Motor neuron (in vitro differentiated cells): ENCODE measurements around the gene WNT9A. TPM values are rescaled to one million over a fixed set of nuclear protein-coding genes. Genes with fewer than 3 reads are reported as not detected.
"Not testable (repeated sequence)": the region's sequence is repeated elsewhere in the genome, so short reads cannot be mapped to it uniquely, and the experiment has no call there.

Source experiments
- ATAC-seq, 8 experiments: fragments of 200-7000 bp; cut with Tn5 transposase; replicated peaks in 6 of 8; 2 replicates each; pipeline ENCODE4 v1.8.0; 2021; ENCODE audit warnings: mild to moderate bottlenecking in 8 of 8, moderate library complexity in 8 of 8
- H3K27ac ChIP-seq, 2 donors: fragments of 250-450 bp; sonication (Bioruptor Pico); 2 replicates each; pipeline ENCODE4 v1.9.0; 2021; ENCODE audit warnings: antibody characterized with exemption in 2 of 2, mild to moderate bottlenecking in 2 of 2, moderate library complexity in 1 of 2
- H3K4me1 ChIP-seq, 2 donors: fragments of 250-450 bp; sonication (Bioruptor Pico); replicated peaks in 1 of 2; 2 replicates each; pipeline ENCODE4 v1.6.1; 2021; ENCODE audit warnings: antibody characterized with exemption in 2 of 2, mild to moderate bottlenecking in 2 of 2, moderate library complexity in 1 of 2
- H3K4me3 ChIP-seq, 5 donors: fragments of 250-450 bp; sonication (Bioruptor Pico); 2 replicates each; pipeline ENCODE4 v1.9.0; 2021; ENCODE audit warnings: antibody characterized with exemption in 5 of 5, mild to moderate bottlenecking in 5 of 5, moderate library complexity in 4 of 5
- WGBS, 10 experiments: fragments of 450-650 bp; shearing (Covaris generic); methylation state at CpG; one replicate each; pipeline ENCODE4 v1.0.0; 2022; 5-methylcytosine and 5-hydroxymethylcytosine counted together
- in situ Hi-C, 9 experiments: fragments of 400-800 bp; cut with MboI; loops; one replicate each; pipeline ENCODE4 v1.15.0; 2021; ENCODE audit warnings: low sequenced_read_pairs in 9 of 9, low pct_unique_long_range_greater_than_20kb in 2 of 9; ENCODE audit not compliant: unreplicated experiment in 9 of 9
- total RNA-seq, 8 experiments: library from RNA; unstranded; fragments of 300-600 nt; gene quantifications; 2 replicates each; pipeline versions ENCODE4 v1.2.3 to v1.2.4, GENCODE V29; 2022

Gene WNT9A, protein sequence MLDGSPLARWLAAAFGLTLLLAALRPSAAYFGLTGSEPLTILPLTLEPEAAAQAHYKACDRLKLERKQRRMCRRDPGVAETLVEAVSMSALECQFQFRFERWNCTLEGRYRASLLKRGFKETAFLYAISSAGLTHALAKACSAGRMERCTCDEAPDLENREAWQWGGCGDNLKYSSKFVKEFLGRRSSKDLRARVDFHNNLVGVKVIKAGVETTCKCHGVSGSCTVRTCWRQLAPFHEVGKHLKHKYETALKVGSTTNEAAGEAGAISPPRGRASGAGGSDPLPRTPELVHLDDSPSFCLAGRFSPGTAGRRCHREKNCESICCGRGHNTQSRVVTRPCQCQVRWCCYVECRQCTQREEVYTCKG
- 1 to 10 TPM in 4 of 8 experiments, under 1 TPM in 4; 0.28 to 4.9 (median 0.98) TPM for total RNA-seq

GRCh38 chr1:227947676-227948492 lies at the start of gene WNT9A:
TSS of gene WNT9A (minus strand) at chr1:227947932. CDS start at chr1:227947887, 45 bp downstream.
- 0% methylated on average over 8 of the region's 120 CpGs; no CpG with 5 or more reads in 9 of the 10 experiments for WGBS, 10 experiments
- peak within 1 kb of the TSS in 1 of 2 donors; percentile 27 for H3K27ac ChIP-seq
- in situ Hi-C loops = loop anchor here in 8 of 9 experiments (10.0 to 25.0 kb wide), 4 partner anchors 161 to 461 kb away; no protein-coding TSS in a partner anchor
- ATAC-seq = peak; percentile 50 to 75 (median 63)
- H3K4me3 ChIP-seq = peak within 1 kb of the TSS; percentile 42 to 62 (median 51)
- peaks cover 10 to 30% of the 10 kb centered on the region in 2 donors for H3K4me1 ChIP-seq

DNA sequence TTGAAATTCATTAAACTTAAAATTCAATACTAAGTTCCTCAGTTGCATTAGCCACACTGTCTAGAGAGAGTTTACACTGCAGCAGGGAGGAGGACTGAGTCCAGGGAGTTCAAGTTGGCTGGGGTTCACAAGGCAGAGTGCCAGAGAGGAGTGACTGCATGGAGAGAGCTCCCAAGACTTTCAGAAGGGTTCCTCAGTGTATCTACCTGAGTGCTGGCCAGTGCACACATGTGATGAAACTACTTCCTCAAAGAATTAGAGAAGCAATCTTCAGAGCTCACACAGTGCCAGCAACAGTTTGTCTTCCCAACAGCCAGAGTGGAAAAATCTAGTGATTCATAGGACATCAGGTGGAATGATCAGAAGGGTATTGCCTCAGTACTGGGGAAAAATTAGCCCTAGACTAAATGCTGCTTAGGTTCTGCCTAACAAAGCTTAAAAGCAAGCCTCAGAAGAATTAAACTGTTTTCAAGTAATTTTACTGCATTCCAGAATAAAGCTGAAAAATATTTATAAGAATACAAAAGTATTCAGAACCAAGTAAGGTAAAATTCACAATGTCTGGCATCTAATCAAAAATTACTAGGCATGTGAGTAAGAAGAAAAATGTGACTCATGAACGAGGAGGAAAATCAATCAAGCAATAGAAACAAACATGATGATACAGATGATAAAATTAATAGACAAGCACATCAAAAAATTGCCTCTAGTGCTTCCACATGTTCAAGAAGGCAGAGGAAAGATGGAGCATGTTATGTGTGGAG lies 48.6 kb upstream of the WNT9A start:
- H3K27ac ChIP-seq = no peak overlapping the region
- WGBS, 10 experiments = 0 to 10% (median 0%) methylated on average over 1 of the region's 1 CpG; no CpG with 5 or more reads in 1 of the 10 experiments
- no peak overlapping the region for H3K4me3 ChIP-seq
- in situ Hi-C loops = no loop called here
- no peaks in the 10 kb centered on the region for H3K4me1 ChIP-seq
- no peak for ATAC-seq

GRCh38 chr1:227994632-227995300 lies 47.0 kb upstream of the WNT9A start:
- 6 to 58% (median 30%) methylated on average over 1 to 7 of the region's 7 CpGs; no CpG with 5 or more reads in 4 of the 10 experiments for WGBS, 10 experiments
- peak in 1 of 8 experiments; percentile 23 for ATAC-seq
- no peak overlapping the region for H3K4me3 ChIP-seq
- in situ Hi-C loops = no loop called here
- no peaks in the 10 kb centered on the region for H3K4me1 ChIP-seq
- no peak overlapping the region for H3K27ac ChIP-seq

- in situ Hi-C loops = no loop called here
- no peak for ATAC-seq
- no peaks in the 10 kb centered on the region for H3K4me1 ChIP-seq
- H3K27ac ChIP-seq = no peak overlapping the region
- WGBS, 10 experiments = 35 to 89% (median 76%) methylated on average over 2 of the region's 2 CpGs
- no peak overlapping the region for H3K4me3 ChIP-seq
These were observed 39.4 kb upstream of the WNT9A start for GRCh38 chr1:227987181-227987580.

DNA sequence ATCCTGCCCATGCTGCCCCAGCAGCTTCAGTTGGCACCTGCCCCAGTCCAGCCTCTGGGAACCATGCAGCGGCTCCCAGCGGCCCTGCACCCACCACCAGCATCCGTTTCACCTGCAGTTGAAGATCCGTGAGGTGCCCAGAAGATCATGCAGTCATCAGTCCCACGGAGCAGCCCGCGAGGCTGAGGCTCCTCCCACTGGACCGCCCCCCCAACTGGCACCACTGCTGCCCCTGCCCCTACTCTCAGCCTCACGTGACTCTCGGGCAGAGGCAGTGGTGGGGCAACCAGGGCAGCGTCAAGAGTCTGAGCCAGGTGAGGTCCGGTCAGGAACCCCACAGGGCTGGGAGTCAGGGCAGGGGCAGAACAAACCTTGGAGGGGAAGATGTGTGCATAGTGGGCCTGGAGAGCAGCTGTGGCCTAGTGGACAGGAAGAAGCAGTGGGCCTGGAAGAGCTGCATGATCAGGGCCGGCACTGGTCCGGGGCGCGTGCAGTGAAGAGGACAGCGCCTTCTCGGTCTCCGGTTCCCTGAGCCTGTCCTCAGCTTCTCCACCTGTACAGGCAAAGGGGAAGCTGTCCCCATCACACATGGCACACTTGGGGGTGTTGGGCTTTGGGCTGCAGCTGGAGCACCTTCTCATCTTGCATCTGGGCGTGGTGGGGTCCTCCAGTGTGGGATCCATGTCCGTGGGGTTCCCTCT lies 28.0 kb upstream of the WNT9A start:
- in situ Hi-C loops, H3K4me1 ChIP-seq, H3K4me3 ChIP-seq, H3K27ac ChIP-seq, ATAC-seq: not testable (repeated sequence)
- WGBS, 10 experiments = 91 to 100% methylated on average over 1 to 9 of the region's 21 CpGs; no CpG with 5 or more reads in 8 of the 10 experiments

DNA sequence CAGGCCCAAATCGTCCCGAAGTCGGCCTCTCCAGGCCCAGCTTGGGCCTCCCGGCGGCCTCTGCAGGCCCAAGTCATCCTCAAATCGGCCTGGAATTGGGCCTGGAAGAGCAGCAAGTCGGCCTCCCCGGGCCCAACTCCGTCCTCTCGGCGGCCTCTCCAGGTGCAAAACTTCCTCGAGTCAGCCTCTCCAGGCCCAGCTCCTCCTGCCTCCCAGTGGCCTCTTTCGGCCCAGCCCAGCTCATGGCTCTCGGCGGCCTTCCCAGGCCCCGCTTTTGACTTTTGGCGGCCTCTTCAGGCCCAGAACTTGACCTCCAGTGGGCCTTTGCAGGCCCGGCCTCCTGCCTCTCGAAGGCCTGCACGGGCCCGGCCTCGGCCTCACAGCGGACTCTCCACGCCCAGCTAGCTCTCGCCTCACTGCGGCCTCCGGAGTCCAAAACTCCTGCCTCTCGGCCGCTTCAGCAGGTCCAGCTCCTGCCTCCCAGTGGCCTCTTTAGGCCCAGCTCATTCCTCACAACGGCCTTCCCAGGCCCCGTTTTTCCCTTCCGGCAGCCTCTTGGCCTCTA lies 26.1 kb upstream of the WNT9A start:
- in situ Hi-C loops = loop anchor here in 1 of 9 experiments (25.0 kb wide), 1 partner anchor 187 kb away; no protein-coding TSS in a partner anchor
- 30 to 100% (median 92%) methylated on average over 1 to 7 of the region's 32 CpGs; no CpG with 5 or more reads in 2 of the 10 experiments for WGBS, 10 experiments
- H3K27ac ChIP-seq, H3K4me1 ChIP-seq, H3K4me3 ChIP-seq, ATAC-seq: not testable (repeated sequence)

DNA sequence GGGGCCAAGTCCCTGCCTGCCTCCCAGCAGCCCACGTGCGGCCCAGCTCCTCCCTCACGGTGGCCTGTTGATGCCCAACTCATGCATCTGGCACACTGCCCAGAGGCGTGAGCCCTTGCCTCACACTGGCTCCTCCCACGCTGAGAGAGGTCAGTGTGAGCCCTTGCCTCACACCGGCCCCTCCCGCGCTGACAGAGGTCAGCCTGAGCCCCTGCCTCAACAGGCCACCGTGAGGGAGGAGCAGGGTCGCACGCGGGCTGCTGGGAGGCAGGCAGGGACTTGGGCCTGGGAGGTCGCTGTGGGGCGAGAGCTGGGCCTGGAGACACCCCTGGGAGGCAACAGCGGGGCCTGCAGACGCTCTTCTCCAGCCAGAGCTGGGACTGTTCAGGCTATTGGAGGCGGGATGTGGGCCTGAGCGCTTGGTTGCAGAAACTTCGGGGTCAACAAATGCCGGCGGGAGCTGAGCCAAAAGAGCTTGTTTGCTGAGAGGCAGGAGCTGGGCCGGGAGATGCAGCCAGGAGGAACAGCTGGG lies 25.2 kb upstream of the WNT9A start:
- 71 to 90% (median 75%) methylated on average over 2 to 12 of the region's 22 CpGs; no CpG with 5 or more reads in 7 of the 10 experiments for WGBS, 10 experiments
- H3K27ac ChIP-seq, H3K4me1 ChIP-seq, H3K4me3 ChIP-seq, ATAC-seq: not testable (repeated sequence)
- in situ Hi-C loops = loop anchor here in 1 of 9 experiments (25.0 kb wide), 1 partner anchor 186 kb away; no protein-coding TSS in a partner anchor

GRCh38 chr1:227972283-227972679 lies 24.5 kb upstream of the WNT9A start:
- in situ Hi-C loops = loop anchor here in 1 of 9 experiments (25.0 kb wide), 1 partner anchor 185 kb away; no protein-coding TSS in a partner anchor
- WGBS, 10 experiments = 100% methylated on average over 1 of the region's 19 CpGs; no CpG with 5 or more reads in 9 of the 10 experiments
- H3K4me3 ChIP-seq, H3K27ac ChIP-seq, ATAC-seq, H3K4me1 ChIP-seq: not testable (repeated sequence)

- in situ Hi-C loops = loop anchor here in 1 of 9 experiments (25.0 kb wide), 1 partner anchor 184 kb away; no protein-coding TSS in a partner anchor
- 37 to 100% (median 87%) methylated on average over 1 to 2 of the region's 27 CpGs; no CpG with 5 or more reads in 6 of the 10 experiments for WGBS, 10 experiments
- not testable (repeated sequence) for H3K27ac ChIP-seq, H3K4me3 ChIP-seq, ATAC-seq, H3K4me1 ChIP-seq
These were observed 24.0 kb upstream of the WNT9A start for GRCh38 chr1:227971643-227972282.

DNA sequence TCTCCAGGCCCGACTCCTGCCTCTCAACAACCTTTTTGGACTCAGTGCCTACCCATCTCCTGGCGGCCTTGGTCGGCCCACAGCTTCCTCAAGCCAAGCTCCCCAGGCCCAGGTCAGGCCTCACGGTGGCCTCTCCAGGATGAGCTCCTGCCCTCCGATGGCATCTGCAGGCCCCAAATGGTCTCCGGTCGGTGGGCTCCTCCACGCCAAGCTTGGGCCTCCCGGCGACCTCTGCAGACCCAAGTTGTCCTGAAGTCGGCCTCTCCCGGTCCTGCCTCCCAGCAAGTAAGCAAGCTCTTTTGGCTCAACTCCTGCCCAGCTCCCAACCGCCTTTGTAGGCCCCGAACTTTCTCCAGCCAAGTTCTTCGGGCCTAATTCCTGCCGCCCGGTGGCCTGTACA lies 23.5 kb upstream of the WNT9A start:
- WGBS, 10 experiments = no CpG with 5 or more reads among the region's 17 CpGs
- not testable (repeated sequence) for H3K27ac ChIP-seq, H3K4me1 ChIP-seq, H3K4me3 ChIP-seq, ATAC-seq
- in situ Hi-C loops = loop anchor here in 1 of 9 experiments (25.0 kb wide), 1 partner anchor 184 kb away; no protein-coding TSS in a partner anchor
